Lung (tissue), 12 donors: ENCODE measurements around the gene HCN1. TPM values are rescaled to one million over a fixed set of nuclear protein-coding genes. Genes with fewer than 3 reads are reported as not detected.
A peak's percentile ranks its signal among the peaks of the same experiment; 100 is the strongest.

Source experiments
- ATAC-seq: fragments of 200-7000 bp; cut with Tn5 transposase; one replicate; pipeline ENCODE4 v1.9.1; 2020; ENCODE audit warnings: moderate number of reproducible peaks; ENCODE audit not compliant: insufficient read depth, low FRiP score
- DNase-seq, 3 donors: peaks; one replicate each; pipeline ENCODE4 v3.0.0-alpha.2; 2013 to 2017
- H3K27ac ChIP-seq, 2 donors: one replicate each; pipeline ENCODE4 v1.5.1; 2013; ENCODE audit warnings: mild to moderate bottlenecking in 2 of 2, moderate library complexity in 2 of 2, control low read depth in 1 of 2, inconsistent platforms in 1 of 2, low read depth in 1 of 2, low read length in 1 of 2
- H3K27me3 ChIP-seq, 3 donors: one replicate each; pipeline ENCODE4 v1.5.1; 2013; ENCODE audit warnings: low read length in 2 of 3; ENCODE audit not compliant: control insufficient read depth in 3 of 3, insufficient read depth in 3 of 3
- H3K36me3 ChIP-seq, 4 donors: one replicate each; pipeline ENCODE4 v1.5.1; 2013; ENCODE audit warnings: low read length in 4 of 4, mild to moderate bottlenecking in 1 of 4, moderate library complexity in 1 of 4; ENCODE audit not compliant: control insufficient read depth in 4 of 4, insufficient read depth in 4 of 4
- H3K4me1 ChIP-seq, 5 donors: one replicate each; pipeline ENCODE4 v1.5.1; 2013; ENCODE audit warnings: low read length in 5 of 5, mild to moderate bottlenecking in 2 of 5, moderate library complexity in 1 of 5; ENCODE audit not compliant: control insufficient read depth in 5 of 5, insufficient read depth in 5 of 5
- H3K4me3 ChIP-seq: one replicate; pipeline ENCODE4 v1.5.1; 2013; ENCODE audit warnings: mild to moderate bottlenecking, control low read depth, moderate library complexity
- H3K9ac ChIP-seq, 2 donors: one replicate each; pipeline ENCODE4 v1.5.1; 2013; ENCODE audit warnings: low read length in 2 of 2, control low read depth in 1 of 2; ENCODE audit not compliant: insufficient read depth in 1 of 2
- H3K9me3 ChIP-seq, 4 donors: one replicate each; pipeline ENCODE4 v1.5.1; 2013; ENCODE audit warnings: low read length in 3 of 4, mild to moderate bottlenecking in 1 of 4, moderate library complexity in 1 of 4; ENCODE audit not compliant: control insufficient read depth in 4 of 4, insufficient read depth in 3 of 4
- WGBS, 2 donors: extraction: QIAGEN DNeasy Blood & Tissue Kit; methylation state at CpG; one replicate each; pipeline ENCODE4 v1.1.7; 2013; 5-methylcytosine and 5-hydroxymethylcytosine counted together
- polyA plus RNA-seq, 2 donors: library from polyadenylated mRNA; stranded (reverse); fragments of 200-250 nt; gene quantifications; one replicate each; pipeline ENCODE4 v1.2.1, GENCODE V29; 2013
- total RNA-seq, 2 donors: library from RNA; depleted of rRNA in 1 of 2; stranded (reverse); fragments of >200 nt in 1 of 2; gene quantifications; one replicate each; pipeline ENCODE4 v1.2.1, GENCODE V29; 2014 to 2021
- TF ChIP-seq, protein P1 (sequence below): IDR thresholded peaks from 2 replicates; pipeline ENCODE4 v1.5.1; 2012; ENCODE audit warnings: mild to moderate bottlenecking; ENCODE audit errors: control extremely low read depth, extremely low read depth
- donor health status: control.
- donor health status: control.
- donor health status: Bipolar disorder and iron deficiency.
- donor health status: healthy.
- donor health status: DM: yes; HTN: yes; CAD: no.

Gene HCN1
- total and polyA plus RNA-seq, 4 donors = 0.01 to 0.06 (median 0.06) TPM; not detected in 1

DNA sequence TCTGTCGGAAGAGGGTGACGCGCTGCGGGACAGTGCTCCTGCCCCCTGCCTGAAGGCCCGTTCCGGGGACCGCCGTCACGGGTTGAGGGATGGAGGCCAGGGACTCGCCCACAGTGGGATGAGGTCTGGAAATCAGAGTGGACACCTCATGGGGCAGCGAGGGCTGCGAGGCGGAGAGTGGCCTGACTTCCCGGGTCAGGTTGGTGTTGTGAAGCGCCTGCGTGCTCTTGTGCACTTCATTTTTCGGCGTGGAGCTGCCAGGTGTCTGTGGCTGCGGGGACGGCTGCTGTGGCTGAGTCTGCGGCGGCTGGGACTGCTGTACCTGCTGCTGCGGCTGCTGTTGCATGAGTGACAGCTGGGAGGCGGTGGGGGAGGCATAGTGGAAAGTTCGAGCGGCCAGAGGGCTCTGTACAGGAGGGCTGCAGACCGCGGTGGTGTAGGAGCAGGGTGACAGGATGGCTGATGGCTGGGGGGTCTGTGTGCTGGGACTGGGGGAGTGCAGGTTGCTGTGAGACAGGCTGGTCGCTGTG, 434.1 kb downstream of the HCN1 start:
- TF ChIP-seq, protein P1, sequence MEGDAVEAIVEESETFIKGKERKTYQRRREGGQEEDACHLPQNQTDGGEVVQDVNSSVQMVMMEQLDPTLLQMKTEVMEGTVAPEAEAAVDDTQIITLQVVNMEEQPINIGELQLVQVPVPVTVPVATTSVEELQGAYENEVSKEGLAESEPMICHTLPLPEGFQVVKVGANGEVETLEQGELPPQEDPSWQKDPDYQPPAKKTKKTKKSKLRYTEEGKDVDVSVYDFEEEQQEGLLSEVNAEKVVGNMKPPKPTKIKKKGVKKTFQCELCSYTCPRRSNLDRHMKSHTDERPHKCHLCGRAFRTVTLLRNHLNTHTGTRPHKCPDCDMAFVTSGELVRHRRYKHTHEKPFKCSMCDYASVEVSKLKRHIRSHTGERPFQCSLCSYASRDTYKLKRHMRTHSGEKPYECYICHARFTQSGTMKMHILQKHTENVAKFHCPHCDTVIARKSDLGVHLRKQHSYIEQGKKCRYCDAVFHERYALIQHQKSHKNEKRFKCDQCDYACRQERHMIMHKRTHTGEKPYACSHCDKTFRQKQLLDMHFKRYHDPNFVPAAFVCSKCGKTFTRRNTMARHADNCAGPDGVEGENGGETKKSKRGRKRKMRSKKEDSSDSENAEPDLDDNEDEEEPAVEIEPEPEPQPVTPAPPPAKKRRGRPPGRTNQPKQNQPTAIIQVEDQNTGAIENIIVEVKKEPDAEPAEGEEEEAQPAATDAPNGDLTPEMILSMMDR = no peak
- H3K27me3 ChIP-seq = no peaks in the 10 kb centered on the region
- H3K36me3 ChIP-seq = no peaks in the 10 kb centered on the region
- no peak overlapping the region for H3K27ac ChIP-seq
- ATAC-seq (no peak), DNase-seq (no peak)
- no peaks in the 10 kb centered on the region for H3K4me1 ChIP-seq
- 95 to 97% methylated on average over 29 of the region's 29 CpGs for WGBS, 2 donors
- no peak overlapping the region for H3K4me3 ChIP-seq
- H3K9me3 ChIP-seq = peaks cover 0 to 6% (median 0%) of the 10 kb centered on the region in 4 donors
- H3K9ac ChIP-seq = no peak overlapping the region

DNA sequence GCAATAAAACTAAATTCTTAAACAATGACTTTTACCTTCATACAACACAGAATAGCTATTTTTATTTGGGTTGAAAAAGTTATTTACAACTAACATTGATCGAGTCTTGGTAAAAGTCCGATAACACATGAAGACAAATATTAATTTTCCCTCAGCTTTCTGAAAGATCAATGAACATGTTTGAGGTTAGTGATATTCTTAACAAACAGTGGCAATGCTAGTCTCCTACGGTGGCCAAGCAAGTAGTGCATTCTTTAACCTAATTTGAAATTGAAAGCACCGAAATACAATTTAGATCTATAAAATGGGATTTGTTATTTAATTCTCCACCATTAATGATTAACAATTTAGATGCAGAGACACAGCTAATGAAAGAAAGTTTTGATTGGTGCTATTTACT, 435.1 kb downstream of the HCN1 start:
- no peaks in the 10 kb centered on the region for H3K27me3 ChIP-seq
- peaks cover 0 to 6% (median 0%) of the 10 kb centered on the region in 4 donors for H3K9me3 ChIP-seq
- WGBS, 2 donors = 91 to 95% methylated on average over 4 of the region's 4 CpGs
- DNase-seq = no peak
- ATAC-seq = no peak
- no peak overlapping the region for H3K27ac ChIP-seq
- H3K9ac ChIP-seq = no peak overlapping the region
- H3K4me3 ChIP-seq = no peak overlapping the region
- no peaks in the 10 kb centered on the region for H3K4me1 ChIP-seq
- TF ChIP-seq, protein P1 = no peak
- no peaks in the 10 kb centered on the region for H3K36me3 ChIP-seq

DNA sequence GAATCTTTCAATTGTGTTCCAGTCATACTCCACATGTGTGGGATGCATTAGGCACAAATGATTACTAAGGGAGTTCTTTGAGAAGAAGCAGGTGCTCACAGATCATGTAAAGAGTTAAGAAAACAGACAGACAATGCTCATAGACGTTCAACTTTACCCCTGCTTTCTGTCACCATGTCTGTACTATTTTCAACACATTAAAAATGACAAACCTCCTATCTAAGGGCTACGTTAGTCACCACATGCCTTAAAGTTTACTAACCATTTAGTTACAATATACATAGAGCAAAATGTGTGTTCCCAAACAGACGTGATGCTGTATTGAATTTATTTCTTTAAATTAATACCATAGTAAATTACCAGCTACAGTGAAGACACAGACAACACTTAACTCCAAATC, 435.9 kb downstream of the HCN1 start:
- no peak overlapping the region for H3K9ac ChIP-seq
- peak overlapping the region in 1 of 2 donors; percentile 66 for H3K27ac ChIP-seq
- no peaks in the 10 kb centered on the region for H3K27me3 ChIP-seq
- TF ChIP-seq, protein P1 = no peak
- H3K4me1 ChIP-seq = no peaks in the 10 kb centered on the region
- no peak for DNase-seq
- WGBS, 2 donors = 54 to 81% methylated on average over 3 of the region's 3 CpGs
- H3K9me3 ChIP-seq = peaks cover 0 to 6% (median 0%) of the 10 kb centered on the region in 4 donors
- ATAC-seq = no peak
- H3K36me3 ChIP-seq = no peaks in the 10 kb centered on the region
- H3K4me3 ChIP-seq = no peak overlapping the region

DNA sequence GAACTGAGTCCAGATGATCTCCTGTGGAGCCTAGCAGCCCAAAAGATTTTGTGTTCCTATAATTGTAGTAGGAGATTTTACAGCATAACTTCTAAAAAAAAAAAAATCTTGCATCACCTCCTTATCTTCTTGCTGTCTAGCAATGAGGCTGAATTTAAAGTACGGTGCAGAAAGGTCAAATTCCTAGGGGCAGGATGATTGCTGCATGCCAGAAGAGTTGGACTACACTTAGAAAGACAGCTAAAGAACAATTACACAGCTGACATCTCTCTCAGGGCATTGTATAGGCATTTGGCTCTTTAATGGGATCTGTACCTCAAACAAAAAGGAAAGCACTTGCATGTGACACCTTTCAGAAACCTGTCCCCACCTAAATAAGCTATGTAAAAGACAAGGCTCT, 443.2 kb downstream of the HCN1 start:
- Histone ChIP-seq H3K4me3 (no peak overlapping the region), H3K9me3 (peaks cover 0 to 6% (median 0%) of the 10 kb centered on the region in 4 donors), H3K9ac (no peak overlapping the region), H3K27me3 (no peaks in the 10 kb centered on the region), H3K27ac (no peak overlapping the region), H3K4me1 (peaks cover 0 to 13% (median 0%) of the 10 kb centered on the region in 5 donors), H3K36me3 (no peaks in the 10 kb centered on the region)
- TF ChIP-seq, protein P1 = no peak
- WGBS, 2 donors = 26 to 65% methylated on average over 1 of the region's 1 CpG
- DNase-seq (peak in 2 of 3 donors; percentile 44 to 51), ATAC-seq (no peak)
